Measurements from ENCODE around the gene ZBTB43.

DNA sequence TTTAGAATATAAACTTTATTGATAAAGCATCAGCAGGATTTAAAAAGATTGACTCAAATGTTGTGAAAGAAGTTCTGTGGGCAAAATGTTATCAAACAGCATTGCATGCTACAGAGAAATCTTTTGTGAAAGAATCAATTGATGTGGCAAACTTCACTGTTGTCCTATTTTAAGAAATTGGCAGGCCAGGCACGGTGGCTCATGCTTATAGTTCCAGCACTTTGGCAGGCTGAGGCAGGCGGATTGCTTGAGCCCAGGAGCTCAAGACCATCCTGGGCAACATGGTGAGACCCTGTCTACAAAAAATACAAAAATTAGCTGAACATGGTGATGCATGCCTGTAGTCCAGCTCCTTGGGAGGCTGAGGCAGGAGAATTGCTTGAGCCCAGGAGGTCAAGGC is 17.4 kb downstream of the ZBTB43 start:
- no peak for TF ChIP-seq EP300 (IDR thresholded peaks at IDR 0.05)
- TF ChIP-seq CTCF (IDR thresholded peaks at IDR 0.05) = no peak
- no peak for TF ChIP-seq POLR2A (IDR thresholded peaks at IDR 0.05)
